Effector memory CD8-positive, alpha-beta T cell (primary cell): ENCODE measurements around the gene ACTR8.
A peak's percentile ranks its signal among the peaks of the same experiment; 100 is the strongest.

Source experiments
- ATAC-seq: fragments of 150-1000 bp; cut with Tn5 transposase; replicated peaks from 2 replicates; pipeline ENCODE4 v1.10.0; 2021; ENCODE audit warnings: mild to moderate bottlenecking, moderate library complexity
- DNase-seq, 3 experiments: peaks; one replicate each; pipeline ENCODE4 v3.0.0; 2021
- H3K27ac Mint-ChIP-seq, 2 donors: one replicate each; pipeline ENCODE4 v1.8.0; 2022; ENCODE audit warnings: mild to moderate bottlenecking in 2 of 2, mixed read lengths in 2 of 2, moderate library complexity in 2 of 2
- H3K27me3 Mint-ChIP-seq, 2 donors: one replicate each; pipeline ENCODE4 v1.8.0; 2022; ENCODE audit warnings: mixed read lengths in 2 of 2
- H3K36me3 Mint-ChIP-seq: one replicate; pipeline ENCODE4 v1.8.0; 2022; ENCODE audit warnings: mild to moderate bottlenecking, moderate library complexity, mixed read lengths; ENCODE audit not compliant: insufficient read depth
- H3K4me1 Mint-ChIP-seq, 2 donors: one replicate each; pipeline ENCODE4 v1.8.0; 2022; ENCODE audit warnings: low read depth in 2 of 2, mixed read lengths in 2 of 2
- H3K4me3 Mint-ChIP-seq, 2 donors: one replicate each; pipeline ENCODE4 v1.8.0; 2022; ENCODE audit warnings: mild to moderate bottlenecking in 2 of 2, mixed read lengths in 2 of 2, moderate library complexity in 2 of 2
- H3K9me3 Mint-ChIP-seq, 2 donors: one replicate each; pipeline ENCODE4 v1.8.0; 2022; ENCODE audit warnings: mixed read lengths in 2 of 2

The ACTR8 gene

GRCh38 chr3:53836084-53836872 lies 45.7 kb downstream of the ACTR8 start:
- peaks cover 12 to 18% of the 10 kb centered on the region in 2 donors for H3K27me3 Mint-ChIP-seq
- ATAC-seq: no peak
- H3K4me3 Mint-ChIP-seq: no peak overlapping the region
- no peak for DNase-seq
- no peaks in the 10 kb centered on the region for H3K9me3 Mint-ChIP-seq
- H3K27ac Mint-ChIP-seq: peak overlapping the region in 1 of 2 donors; percentile 24
- H3K36me3 Mint-ChIP-seq: no peaks in the 10 kb centered on the region
- H3K4me1 Mint-ChIP-seq: peaks cover 0 to 9% of the 10 kb centered on the region in 2 donors

- peak overlapping the region; percentile 24 to 56 for H3K27ac Mint-ChIP-seq
- peaks cover 0 to 9% of the 10 kb centered on the region in 2 donors for H3K4me1 Mint-ChIP-seq
- peaks cover 12 to 18% of the 10 kb centered on the region in 2 donors for H3K27me3 Mint-ChIP-seq
- no peaks in the 10 kb centered on the region for H3K9me3 Mint-ChIP-seq
- no peak overlapping the region for H3K4me3 Mint-ChIP-seq
- no peak for DNase-seq
- no peaks in the 10 kb centered on the region for H3K36me3 Mint-ChIP-seq
- no peak for ATAC-seq
These were observed 46.7 kb downstream of the ACTR8 start for GRCh38 chr3:53835257-53835656.

GRCh38 chr3:53834429-53835095 lies 47.4 kb downstream of the ACTR8 start:
- Mint-ChIP-seq H3K36me3 (no peaks in the 10 kb centered on the region), H3K27ac (no peak overlapping the region), H3K4me3 (no peak overlapping the region), H3K27me3 (peaks cover 12 to 13% of the 10 kb centered on the region in 2 donors), H3K4me1 (peaks cover 0 to 9% of the 10 kb centered on the region in 2 donors), H3K9me3 (no peaks in the 10 kb centered on the region)
- no peak for ATAC-seq
- no peak for DNase-seq

GRCh38 chr3:53833700-53834099 lies 48.3 kb downstream of the ACTR8 start:
- no peaks in the 10 kb centered on the region for H3K36me3 Mint-ChIP-seq
- DNase-seq (no peak), ATAC-seq (no peak)
- no peak overlapping the region for H3K4me3 Mint-ChIP-seq
- H3K4me1 Mint-ChIP-seq: peaks cover 0 to 9% of the 10 kb centered on the region in 2 donors
- no peaks in the 10 kb centered on the region for H3K9me3 Mint-ChIP-seq
- H3K27ac Mint-ChIP-seq: no peak overlapping the region
- peaks cover 7 to 10% of the 10 kb centered on the region in 2 donors for H3K27me3 Mint-ChIP-seq

GRCh38 chr3:53833053-53833645 lies 48.8 kb downstream of the ACTR8 start:
- H3K4me1 Mint-ChIP-seq: peaks cover 0 to 8% of the 10 kb centered on the region in 2 donors
- H3K4me3 Mint-ChIP-seq: no peak overlapping the region
- peaks cover 3 to 4% of the 10 kb centered on the region in 2 donors for H3K27me3 Mint-ChIP-seq
- no peaks in the 10 kb centered on the region for H3K9me3 Mint-ChIP-seq
- ATAC-seq (no peak), DNase-seq (no peak)
- no peaks in the 10 kb centered on the region for H3K36me3 Mint-ChIP-seq
- H3K27ac Mint-ChIP-seq: no peak overlapping the region

GRCh38 chr3:53830944-53831343 lies 51.0 kb downstream of the ACTR8 start:
- ATAC-seq: no peak
- H3K27me3 Mint-ChIP-seq: no peaks in the 10 kb centered on the region
- no peaks in the 10 kb centered on the region for H3K9me3 Mint-ChIP-seq
- DNase-seq: no peak
- no peak overlapping the region for H3K27ac Mint-ChIP-seq
- H3K36me3 Mint-ChIP-seq: no peaks in the 10 kb centered on the region
- no peak overlapping the region for H3K4me3 Mint-ChIP-seq
- H3K4me1 Mint-ChIP-seq: no peaks in the 10 kb centered on the region

- no peaks in the 10 kb centered on the region for H3K4me1 Mint-ChIP-seq
- H3K9me3 Mint-ChIP-seq: no peaks in the 10 kb centered on the region
- H3K4me3 Mint-ChIP-seq: no peak overlapping the region
- ATAC-seq (no peak), DNase-seq (no peak)
- H3K36me3 Mint-ChIP-seq: no peaks in the 10 kb centered on the region
- H3K27me3 Mint-ChIP-seq: no peaks in the 10 kb centered on the region
- H3K27ac Mint-ChIP-seq: no peak overlapping the region
These were observed 52.3 kb downstream of the ACTR8 start for GRCh38 chr3:53829605-53830004.

- Mint-ChIP-seq H3K9me3 (no peaks in the 10 kb centered on the region), H3K27ac (no peak overlapping the region), H3K36me3 (no peaks in the 10 kb centered on the region), H3K27me3 (peaks cover 0 to 6% of the 10 kb centered on the region in 2 donors), H3K4me3 (no peak overlapping the region), H3K4me1 (no peaks in the 10 kb centered on the region)
- DNase-seq: no peak
- ATAC-seq: no peak
These were observed 53.4 kb downstream of the ACTR8 start for GRCh38 chr3:53828581-53828980.

- H3K4me3 Mint-ChIP-seq: no peak overlapping the region
- H3K27ac Mint-ChIP-seq: no peak overlapping the region
- H3K36me3 Mint-ChIP-seq: no peaks in the 10 kb centered on the region
- H3K9me3 Mint-ChIP-seq: no peaks in the 10 kb centered on the region
- peaks cover 0 to 6% of the 10 kb centered on the region in 2 donors for H3K27me3 Mint-ChIP-seq
- ATAC-seq: no peak
- no peaks in the 10 kb centered on the region for H3K4me1 Mint-ChIP-seq
- DNase-seq: no peak
These were observed 55.9 kb downstream of the ACTR8 start for GRCh38 chr3:53826048-53826447.

- Mint-ChIP-seq H3K4me1 (no peaks in the 10 kb centered on the region), H3K27ac (no peak overlapping the region), H3K4me3 (no peak overlapping the region), H3K36me3 (no peaks in the 10 kb centered on the region), H3K9me3 (no peaks in the 10 kb centered on the region), H3K27me3 (peaks cover 0 to 9% of the 10 kb centered on the region in 2 donors)
- no peak for ATAC-seq
- DNase-seq: no peak
These were observed 57.2 kb downstream of the ACTR8 start for GRCh38 chr3:53824795-53825194.

- Mint-ChIP-seq H3K4me1 (no peaks in the 10 kb centered on the region), H3K27ac (no peak overlapping the region), H3K27me3 (peaks cover 0 to 12% of the 10 kb centered on the region in 2 donors), H3K9me3 (no peaks in the 10 kb centered on the region), H3K36me3 (no peaks in the 10 kb centered on the region), H3K4me3 (no peak overlapping the region)
- ATAC-seq: no peak
- DNase-seq: no peak
These were observed 57.8 kb downstream of the ACTR8 start for GRCh38 chr3:53823956-53824657.

GRCh38 chr3:53823026-53823955 lies 58.7 kb downstream of the ACTR8 start:
- ATAC-seq: no peak
- Mint-ChIP-seq H3K36me3 (no peaks in the 10 kb centered on the region), H3K27ac (no peak overlapping the region), H3K27me3 (peaks cover 0 to 18% of the 10 kb centered on the region in 2 donors), H3K4me1 (no peaks in the 10 kb centered on the region), H3K4me3 (no peak overlapping the region), H3K9me3 (no peaks in the 10 kb centered on the region)
- DNase-seq: no peak
